NCI-H526 treated with DMSO at 0.1 percent for 48 hours (cell line): ENCODE measurements around the gene SLC18A3.

Experiments used
- DNase-seq: peaks from one replicate; lab custom pipeline; 2025; lab: John Stamatoyannopoulos, UW

The SLC18A3 gene

GRCh38 chr10:49611816-49612512, 1.9 kb downstream of the SLC18A3 start:
- DNase-seq = no peak

GRCh38 chr10:49612513-49613164, 2.5 kb downstream of the SLC18A3 start:
- peak; percentile 53 for DNase-seq

DNA sequence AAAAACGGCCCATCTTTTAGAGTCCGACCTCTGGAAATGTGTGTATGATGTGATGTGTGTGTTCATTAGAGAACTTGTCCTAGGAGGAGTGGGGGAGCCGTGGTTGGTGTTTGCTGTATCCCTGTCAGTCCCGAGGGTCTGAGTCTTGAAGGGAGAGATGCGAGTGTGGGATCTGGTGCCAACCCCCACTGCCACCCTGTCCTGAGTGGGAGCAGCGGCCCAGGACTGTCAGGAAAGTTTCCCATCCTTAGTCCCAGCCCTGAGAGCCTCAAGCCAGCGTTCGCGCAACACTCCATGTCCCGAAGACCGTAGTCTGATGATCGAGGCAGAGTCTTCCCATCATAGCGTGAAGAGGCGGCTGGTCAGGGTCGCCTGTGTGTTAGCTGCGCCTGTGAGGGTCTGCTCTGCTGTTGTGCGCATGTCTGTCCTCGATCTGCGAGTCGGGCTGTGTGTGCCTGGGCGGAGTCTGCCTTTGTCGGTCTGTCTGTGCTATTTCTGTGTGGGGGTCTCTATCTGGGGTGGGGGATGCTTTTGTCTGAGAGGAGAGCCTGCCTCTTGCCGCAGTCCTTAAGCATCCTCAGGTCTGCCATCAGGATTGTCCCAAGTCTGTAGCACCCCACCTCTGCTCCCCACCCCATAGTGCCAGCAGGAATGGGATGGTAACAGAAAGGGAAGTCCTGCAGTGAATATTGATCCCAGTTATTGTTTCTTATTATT, 3.2 kb downstream of the SLC18A3 start:
- DNase-seq = peak; percentile 20

- no peak for DNase-seq
Observed at GRCh38 chr10:49613882-49614241, 3.8 kb downstream of the SLC18A3 start, which contains the start of gene CHAT. Gene CHAT (plus strand): TSS chr10:49614037. CDS start chr10:49614190, 153 bp downstream.

DNA sequence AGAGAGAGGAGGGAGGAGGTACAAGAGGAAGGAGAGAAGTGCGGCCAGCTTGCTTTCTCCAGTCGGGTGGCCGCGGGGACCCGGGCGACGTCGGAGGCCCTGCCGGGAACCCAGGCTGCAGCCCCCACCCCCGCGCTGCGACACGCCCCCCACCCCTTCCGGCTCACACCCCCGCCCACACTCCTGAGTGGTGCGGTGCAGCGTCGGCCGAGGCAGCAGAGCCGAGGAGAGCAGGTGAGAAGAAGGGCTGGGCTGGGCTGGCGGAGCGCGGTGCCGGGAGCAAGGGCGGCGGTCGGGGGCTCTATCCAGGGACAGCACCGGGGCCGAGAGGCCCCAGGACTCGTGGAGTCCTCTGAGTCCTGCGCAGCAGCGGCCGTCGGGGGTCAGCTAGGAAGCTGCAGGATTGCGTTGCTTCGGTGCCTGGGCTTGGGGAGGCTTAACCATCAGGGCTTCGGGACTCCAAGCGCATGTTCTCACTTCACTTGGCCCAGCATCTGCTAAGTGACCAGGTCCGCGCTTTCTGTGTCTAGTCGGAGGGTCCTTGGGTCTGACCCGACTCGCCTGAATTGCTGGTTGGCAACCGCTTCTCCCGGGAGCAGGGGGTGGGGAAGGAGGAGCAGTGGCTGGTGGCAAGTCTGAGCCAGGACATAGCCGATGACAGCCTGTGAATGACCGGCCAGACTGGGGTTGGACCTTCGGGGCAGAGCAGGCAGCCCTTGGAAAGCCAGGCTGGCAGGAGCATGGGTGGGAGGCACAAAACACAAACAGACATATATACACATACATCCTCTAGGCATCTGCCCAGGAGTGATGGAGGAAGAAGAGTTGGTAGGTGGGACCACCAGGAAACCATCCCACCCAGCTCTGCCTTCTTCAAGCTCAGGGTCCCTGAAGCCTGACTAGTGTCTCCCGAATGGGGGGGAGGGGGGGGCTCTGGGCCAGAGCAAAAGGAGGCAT, 4.4 kb downstream of the SLC18A3 start:
- DNase-seq = peak; percentile 5

- no peak for DNase-seq
Observed at GRCh38 chr10:49615213-49615612, 5.1 kb downstream of the SLC18A3 start.

DNA sequence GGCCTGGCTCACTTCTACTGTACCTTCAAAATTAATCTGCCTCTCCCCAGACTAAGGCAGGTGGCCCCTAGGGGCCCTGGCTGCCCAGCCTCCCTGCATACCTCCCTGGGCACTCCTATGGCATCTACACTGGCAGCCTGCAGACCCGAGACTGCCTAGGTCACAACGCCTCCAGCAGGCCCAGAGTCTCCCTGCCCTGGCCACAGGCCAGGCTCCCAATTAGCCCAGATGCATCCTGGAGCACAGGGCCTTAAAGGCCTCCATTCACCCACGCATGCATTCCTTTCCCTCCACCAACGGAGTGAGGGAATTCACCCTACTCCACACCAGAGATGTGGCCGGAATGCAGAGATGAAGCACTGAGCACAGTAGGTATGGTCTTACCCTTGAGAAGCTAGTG, 5.6 kb downstream of the SLC18A3 start:
- no peak for DNase-seq

GRCh38 chr10:49616421-49617101, 6.5 kb downstream of the SLC18A3 start:
- no peak for DNase-seq

DNA sequence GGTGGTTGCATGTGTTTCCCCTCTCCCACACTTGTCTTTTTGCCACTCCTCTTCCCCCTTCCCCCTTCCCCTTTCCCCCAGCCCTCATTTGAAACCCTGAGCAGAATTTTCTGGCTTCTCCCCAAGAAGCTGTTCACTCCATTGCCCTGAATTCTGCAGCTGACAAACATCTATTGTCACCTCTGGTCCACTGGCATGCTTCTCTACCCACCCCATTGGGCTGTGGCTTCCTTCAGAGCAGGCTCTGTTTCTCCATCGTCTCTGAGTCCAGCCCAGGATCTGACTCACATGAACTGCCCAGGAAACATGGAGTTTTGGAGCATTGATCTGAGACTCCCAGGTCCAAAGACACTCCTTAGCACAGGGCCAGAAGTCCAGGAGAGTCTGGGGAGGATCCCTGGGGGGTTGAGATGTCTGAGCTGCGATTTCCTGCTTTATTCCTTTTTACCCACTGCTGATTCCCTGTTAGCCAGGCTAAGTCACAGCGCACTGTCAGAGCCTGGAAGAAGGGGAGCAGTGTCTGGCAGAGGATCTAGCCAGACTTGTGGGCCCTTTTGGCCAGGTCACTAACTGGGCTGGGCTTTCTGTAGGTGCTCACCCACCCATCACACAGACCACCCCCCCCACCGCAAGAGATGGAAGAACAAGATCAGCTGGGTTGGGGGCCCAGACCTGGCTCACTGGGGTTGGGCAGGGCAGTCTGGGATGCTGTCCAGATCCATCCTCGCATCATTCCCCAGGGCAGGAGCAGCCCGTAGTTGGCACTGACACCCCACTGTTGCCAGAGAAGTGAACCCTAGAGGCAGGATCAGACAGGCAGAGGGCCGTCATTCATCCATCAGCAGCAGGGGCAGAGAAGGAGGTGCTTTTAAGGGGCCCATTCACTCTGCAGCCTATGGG, 7.3 kb downstream of the SLC18A3 start:
- no peak for DNase-seq

- no peak for DNase-seq
Observed at GRCh38 chr10:49618821-49619220, 8.7 kb downstream of the SLC18A3 start.

DNA sequence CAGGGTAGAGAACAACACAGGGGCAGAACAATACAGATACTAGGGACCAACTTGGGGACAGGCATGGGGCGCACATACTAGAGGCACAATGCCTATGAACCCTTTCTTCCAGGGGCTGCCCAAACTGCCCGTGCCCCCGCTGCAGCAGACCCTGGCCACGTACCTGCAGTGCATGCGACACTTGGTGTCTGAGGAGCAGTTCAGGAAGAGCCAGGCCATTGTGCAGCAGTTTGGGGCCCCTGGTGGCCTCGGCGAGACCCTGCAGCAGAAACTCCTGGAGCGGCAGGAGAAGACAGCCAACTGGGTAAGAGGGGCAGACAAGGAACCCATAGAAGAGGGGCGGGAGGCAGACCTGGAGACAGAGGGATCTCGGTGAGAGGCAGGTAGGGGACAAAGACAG, 9.5 kb downstream of the SLC18A3 start:
- no peak for DNase-seq

DNA sequence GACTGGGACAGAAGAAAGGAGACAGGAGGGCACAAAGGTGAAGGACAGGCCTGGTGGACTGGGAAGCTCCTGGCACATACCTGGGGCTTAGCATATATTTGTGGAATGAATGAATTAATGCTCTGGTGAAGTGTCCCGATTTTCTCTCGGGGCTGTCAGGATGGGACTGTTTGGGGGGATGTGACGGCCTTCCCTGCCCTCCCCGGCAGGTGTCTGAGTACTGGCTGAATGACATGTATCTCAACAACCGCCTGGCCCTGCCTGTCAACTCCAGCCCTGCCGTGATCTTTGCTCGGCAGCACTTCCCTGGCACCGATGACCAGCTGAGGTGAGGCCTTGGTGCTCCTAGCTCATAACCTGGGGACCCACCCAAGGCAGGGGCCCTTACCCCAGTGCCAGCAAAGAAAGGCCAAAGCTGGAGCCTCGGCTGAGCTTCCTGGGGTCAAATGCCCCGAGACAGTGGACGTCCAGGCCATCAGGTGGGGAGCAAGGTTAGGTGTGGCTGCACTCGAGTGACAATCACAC, 10.2 kb downstream of the SLC18A3 start:
- DNase-seq = no peak

DNA sequence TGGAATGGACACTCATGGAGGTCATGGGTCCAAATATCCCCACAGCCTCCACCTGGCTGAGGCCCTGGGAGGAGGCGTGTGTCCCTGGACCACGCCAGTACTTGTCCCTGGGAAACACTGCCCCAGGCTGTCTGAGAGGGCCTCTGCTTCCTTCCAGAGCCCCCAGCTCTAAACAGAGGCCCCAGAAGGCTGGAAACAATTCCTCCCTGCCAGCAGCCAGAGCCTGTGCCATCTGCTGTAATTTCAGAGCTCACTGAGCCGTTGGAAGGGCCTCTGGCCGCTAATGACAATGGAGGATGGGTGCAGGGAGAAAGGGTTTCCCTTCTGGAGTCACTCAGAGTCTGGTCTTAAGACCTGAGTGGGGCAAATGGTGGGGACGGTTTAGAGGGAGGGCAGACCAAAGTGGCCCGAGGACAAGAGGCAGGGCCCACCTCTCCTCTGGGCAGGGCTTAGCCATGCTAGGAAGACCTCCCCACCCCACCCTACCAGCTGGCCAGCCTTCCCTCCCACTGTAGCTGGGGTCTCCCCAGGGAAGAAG, 10.8 kb downstream of the SLC18A3 start:
- DNase-seq = no peak

DNA sequence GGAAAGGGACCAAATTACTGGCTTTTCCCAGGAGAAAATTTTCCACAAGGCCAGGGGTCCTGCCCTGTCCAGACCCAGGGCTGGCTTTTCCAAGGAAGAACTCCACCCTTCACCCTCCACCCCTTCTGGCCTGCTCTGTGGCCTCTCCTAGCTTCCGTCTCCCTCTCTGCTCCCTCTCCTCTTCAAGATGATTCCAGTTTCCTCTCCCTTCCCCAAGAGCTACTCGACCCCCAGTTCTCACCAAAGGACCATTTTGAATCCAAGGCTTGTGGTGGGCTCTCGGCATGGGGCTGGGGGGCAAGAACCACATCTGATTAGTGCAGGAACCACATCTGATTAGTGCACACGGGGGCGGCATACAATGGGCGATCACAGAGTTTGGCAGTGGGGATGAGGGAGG, 11.5 kb downstream of the SLC18A3 start:
- DNase-seq = no peak

DNA sequence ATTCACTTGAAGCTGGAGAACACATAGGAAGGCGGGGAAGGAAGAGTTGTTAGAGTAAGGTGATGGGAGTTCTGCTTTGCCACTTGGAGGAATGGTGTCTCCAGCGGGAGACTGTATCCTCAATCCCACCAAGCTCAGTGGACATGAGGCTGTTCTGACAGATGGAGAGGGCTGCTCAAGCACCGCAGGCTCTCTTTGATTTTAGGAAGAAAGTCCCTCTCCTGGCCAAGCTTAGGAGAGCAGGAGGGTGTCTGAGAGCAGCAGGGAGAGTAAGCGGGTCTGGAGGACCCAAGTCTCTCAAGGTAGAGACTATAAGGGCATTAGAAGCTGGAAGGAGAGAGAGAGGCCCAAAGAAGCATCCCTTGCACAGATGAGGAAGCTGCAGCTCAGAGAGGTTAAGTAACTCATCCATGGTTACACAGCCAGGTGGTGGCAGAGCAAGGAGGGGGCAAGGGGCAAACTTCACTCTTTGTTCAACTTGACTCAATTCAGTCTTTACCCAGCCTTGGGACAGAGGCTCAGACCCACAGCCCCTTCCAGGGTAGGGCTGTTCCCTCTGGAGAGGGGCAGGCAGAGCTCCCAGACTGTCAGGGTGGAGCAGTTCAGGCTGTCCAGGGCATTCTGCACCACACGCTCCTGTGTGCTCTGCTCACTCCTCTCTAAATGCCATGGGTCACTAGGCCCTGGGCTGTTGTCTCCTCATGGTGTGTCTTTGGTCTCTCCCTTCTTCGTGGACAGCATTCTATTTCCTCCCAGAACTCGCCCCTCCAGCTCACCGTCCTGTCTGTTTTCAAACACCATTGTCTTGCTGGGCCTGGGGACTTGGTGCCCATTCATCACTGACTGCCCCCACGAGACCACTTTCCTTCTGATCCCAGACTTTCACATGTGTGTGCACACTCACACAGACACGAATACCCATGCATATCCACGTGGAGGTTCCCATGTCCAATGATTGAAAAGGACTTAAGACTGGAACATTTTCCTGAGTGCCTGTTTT, 12.6 kb downstream of the SLC18A3 start:
- no peak for DNase-seq

DNA sequence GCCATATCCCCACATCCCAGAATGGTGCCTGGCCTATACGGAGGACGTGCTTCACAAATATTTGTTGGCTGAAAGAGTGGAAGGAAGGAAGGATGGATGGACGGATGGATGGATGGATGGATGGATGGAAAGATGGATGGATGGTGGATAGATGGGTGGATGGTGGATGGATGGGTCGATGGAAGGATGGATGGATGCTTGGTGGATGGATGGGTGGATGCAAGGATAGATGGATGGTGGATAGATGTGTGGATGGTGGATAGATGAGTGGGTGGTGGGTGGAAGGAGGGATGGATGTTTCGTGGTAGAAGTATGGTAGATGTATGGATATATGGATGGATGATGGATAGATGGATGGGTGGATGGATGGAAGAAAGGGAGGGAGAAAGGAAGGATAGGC, 14.5 kb downstream of the SLC18A3 start:
- DNase-seq = no peak

DNA sequence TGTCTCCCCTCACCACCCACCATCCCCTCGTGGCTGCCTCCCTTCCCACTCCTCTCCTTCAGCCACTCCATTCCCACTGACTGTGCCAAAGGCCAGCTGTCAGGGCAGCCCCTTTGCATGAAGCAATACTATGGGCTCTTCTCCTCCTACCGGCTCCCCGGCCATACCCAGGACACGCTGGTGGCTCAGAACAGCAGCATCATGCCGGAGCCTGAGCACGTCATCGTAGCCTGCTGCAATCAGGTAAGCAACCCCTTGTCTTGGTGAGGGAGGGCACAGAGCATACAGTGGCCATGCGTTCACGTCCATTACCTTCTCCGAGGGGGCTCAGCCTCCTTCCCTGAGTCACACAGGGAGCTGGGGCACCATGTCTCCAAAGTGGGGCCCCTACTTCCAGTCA, 15.3 kb downstream of the SLC18A3 start:
- DNase-seq = no peak

DNA sequence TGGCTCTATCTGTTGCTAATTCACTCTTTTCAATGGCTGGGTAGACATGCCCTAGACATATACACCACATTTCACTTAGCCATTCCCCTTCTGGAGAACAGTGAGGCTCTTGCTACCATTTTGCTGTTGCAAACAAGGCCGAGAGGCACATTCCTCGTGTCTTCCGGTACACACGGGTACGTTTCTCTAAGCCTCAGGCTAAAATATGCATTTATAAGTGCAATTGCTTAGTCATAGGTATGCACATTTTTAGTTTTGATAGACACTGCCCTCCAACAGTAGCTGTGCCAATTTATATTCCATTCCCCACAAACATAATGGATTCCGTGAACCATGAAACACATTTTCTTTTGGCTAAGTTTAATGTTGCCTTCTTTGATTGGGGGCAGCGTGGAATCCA, 16.9 kb downstream of the SLC18A3 start:
- no peak for DNase-seq
